Fibroblast of mammary gland (primary cell): ENCODE measurements around the gene WDR90.

Experiments
- DNase-seq: peaks from one replicate; pipeline ENCODE4 v3.0.0-alpha.2; 2010; ENCODE audit warnings: low read depth
- H3K4me3 ChIP-seq: 2 replicates; pipeline ENCODE4 v1.5.1; 2011; ENCODE audit warnings: low read depth, mild to moderate bottlenecking, low read length, moderate library complexity; ENCODE audit not compliant: control insufficient read depth
- CTCF ChIP-seq: conservative IDR thresholded peaks from 2 replicates; pipeline ENCODE4 v1.5.1; 2011; ENCODE audit warnings: low read depth, low read length, inconsistent platforms; ENCODE audit not compliant: control insufficient read depth, insufficient read depth

WDR90 gene

GRCh38 chr16:703406-703805 is 54.2 kb downstream of the WDR90 start:
- DNase-seq = no peak
- TF ChIP-seq CTCF = no peak

DNA sequence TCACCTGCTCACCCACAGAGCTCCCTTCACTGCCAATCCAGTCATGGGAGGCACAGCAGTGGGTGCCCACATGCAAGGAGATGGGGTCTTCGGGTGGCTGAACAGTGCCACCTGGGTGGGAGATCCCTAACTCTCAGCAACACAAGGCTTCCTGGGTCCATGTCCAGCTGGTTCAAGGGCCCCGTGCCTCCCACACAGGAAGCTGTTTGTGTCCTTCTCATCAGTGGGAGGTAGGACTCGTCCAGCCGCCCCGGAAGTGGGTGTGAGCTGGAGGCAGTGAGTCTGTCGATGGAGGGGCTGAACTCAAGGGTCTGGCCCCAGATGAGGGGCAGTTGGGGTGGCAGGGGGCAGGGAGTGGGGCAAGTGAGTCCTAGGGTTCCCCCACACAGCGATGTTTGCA is 54.9 kb downstream of the WDR90 start:
- no peak for DNase-seq
- no peak overlapping the region for H3K4me3 ChIP-seq
- no peak for TF ChIP-seq CTCF

More at GRCh38 chr16:703406-703805, 54.2 kb downstream of the WDR90 start:
- no peak overlapping the region for H3K4me3 ChIP-seq

DNA sequence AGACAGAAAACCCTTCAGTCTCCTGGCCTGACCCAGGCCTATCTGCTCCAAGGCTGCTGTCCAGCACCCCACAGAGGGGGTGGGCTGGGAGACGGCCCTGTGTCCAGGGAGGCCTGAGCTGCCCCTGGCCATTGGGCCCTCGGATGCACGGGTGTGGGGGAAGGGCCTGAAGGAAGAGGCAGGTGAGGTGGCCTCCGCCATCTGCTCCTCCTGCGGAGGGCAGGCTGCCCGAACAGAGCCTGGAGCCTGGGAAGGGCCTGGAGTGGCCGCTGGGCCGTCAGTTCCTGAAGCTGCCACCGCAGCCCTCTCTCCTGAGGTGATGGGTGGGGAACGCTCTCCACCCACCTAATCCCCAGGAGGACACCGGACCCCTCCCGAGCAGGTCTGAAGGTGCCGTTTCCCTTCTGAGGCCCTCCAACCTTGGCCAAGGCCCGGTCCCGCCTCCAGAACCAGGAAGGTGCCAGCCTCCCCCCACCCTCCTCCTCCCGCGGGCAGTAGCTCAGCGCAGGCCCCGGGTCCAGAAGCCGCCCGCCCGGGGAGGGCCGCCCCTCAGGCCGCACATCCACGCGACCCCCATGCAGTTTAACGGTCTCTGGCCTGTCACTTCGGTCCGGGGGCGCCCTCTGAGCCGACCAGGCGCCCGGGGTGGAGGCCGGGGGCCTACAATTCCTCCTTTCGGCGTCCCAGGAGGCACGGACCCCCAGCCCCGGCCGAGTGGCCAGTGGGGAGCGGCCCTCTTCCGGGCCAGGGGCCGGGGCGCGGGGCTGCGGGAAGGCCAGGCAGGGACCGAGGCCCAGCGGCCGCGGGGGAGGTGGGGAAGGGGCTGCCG is 55.6 kb downstream of the WDR90 start:
- no peak for DNase-seq
- no peak for TF ChIP-seq CTCF
- H3K4me3 ChIP-seq = no peak overlapping the region

- H3K4me3 ChIP-seq = no peak within 1 kb of the TSS
- no peak for TF ChIP-seq CTCF
- no peak for DNase-seq
Observed at GRCh38 chr16:705431-706188, 56.4 kb downstream of the WDR90 start, which contains the start of gene FBXL16. Gene FBXL16, minus strand, starts transcription at chr16:705801. Its CDS starts 8,396 bp downstream, at chr16:697405.

GRCh38 chr16:706189-707061 is 57.3 kb downstream of the WDR90 start:
- TF ChIP-seq CTCF = no peak
- H3K4me3 ChIP-seq = no peak overlapping the region
- no peak for DNase-seq

GRCh38 chr16:707062-707538 is 57.9 kb downstream of the WDR90 start:
- no peak overlapping the region for H3K4me3 ChIP-seq

More at GRCh38 chr16:707062-707538, 57.9 kb downstream of the WDR90 start:
- TF ChIP-seq CTCF = no peak
- DNase-seq = no peak
